ENCODE data around the gene MACROD2. TPM values are rescaled to one million over a fixed set of nuclear protein-coding genes. Genes with fewer than 3 reads are reported as not detected.
"Not testable (repeated sequence)": the region's sequence is repeated elsewhere in the genome, so short reads cannot be mapped to it uniquely, and the experiment has no call there.

MACROD2 gene
- polyA plus RNA-seq, 4 donors, result 13.0 to 15.9 (median 14.0) TPM

DNA sequence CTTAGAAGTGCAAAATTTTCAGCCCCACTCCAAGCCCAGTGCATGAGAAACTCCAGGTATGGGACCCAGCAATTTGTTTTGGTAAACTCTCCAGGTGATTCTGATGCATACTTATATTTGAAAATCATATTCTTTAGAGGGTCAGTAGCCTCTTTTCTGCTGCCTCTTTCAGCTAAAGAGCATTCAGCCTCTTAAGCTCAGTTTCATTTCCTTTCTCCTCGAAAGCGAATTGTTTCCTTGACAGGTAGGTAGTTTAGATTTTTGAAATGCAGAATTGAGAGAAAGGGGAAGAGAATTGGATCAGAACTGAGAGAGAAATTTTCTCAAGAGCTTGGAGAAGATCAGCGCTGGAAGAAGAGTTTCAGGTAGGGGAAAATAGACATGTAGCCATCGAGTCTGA is 1337.9 kb downstream of the MACROD2 start:
- no peak for DNase-seq (ENCODE audit: low read depth in 4 of 4, low spot score in 2 of 4)

GRCh38 chr20:15336011-15336410 is 1340.7 kb downstream of the MACROD2 start:
- DNase-seq (ENCODE audit: low read depth in 4 of 4, low spot score in 2 of 4), result no peak

- DNase-seq (ENCODE audit: low read depth in 4 of 4, low spot score in 2 of 4), result no peak
Observed at GRCh38 chr20:15336536-15336935, 1341.2 kb downstream of the MACROD2 start.

DNA sequence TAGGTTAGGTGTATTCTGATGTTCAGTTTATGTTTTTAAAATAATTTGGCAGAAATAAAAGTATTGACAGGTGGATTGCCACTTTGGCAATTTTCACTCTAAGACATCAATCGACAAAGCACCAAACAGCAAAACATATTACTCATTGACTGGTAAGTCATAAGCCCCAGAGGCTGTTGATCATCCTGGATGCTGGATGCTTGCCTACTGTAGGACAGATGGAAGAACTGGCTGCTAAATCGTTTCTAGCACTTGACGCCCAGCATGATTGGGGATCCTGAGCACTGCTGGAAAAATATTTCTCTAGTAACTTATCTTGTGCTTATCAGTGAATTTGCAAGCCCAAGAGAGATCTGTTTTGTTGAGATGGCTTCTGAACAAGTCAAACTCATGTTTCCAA is 1343.9 kb downstream of the MACROD2 start:
- no peak for DNase-seq (ENCODE audit: low read depth in 4 of 4, low spot score in 2 of 4)

GRCh38 chr20:15342991-15343523 is 1347.7 kb downstream of the MACROD2 start:
- DNase-seq (ENCODE audit: low read depth in 4 of 4, low spot score in 2 of 4), result no peak

DNA sequence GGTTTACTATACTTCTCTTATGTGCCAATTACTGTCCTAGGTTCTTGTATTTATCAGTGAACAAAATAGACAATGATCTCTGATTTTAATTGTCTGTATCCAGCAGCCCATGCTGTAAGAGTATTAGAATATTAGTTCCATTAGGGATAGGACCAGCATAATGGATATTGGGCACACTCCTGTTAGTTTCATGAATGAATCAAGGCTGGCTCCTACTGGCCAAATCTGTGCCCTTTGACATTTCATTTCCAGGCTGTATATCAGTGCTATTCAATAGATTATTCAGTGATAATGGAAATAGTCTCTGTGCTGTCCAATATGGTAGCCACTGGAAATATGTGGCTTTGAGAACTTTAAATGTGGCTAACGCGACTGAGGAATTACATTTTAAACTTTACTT is 1350.0 kb downstream of the MACROD2 start:
- no peak for DNase-seq (ENCODE audit: low read depth in 4 of 4, low spot score in 2 of 4)

GRCh38 chr20:15346657-15347280 is 1351.5 kb downstream of the MACROD2 start:
- no peak for DNase-seq (ENCODE audit: low read depth in 4 of 4, low spot score in 2 of 4)

GRCh38 chr20:15359056-15359455 is 1363.7 kb downstream of the MACROD2 start:
- no peak for DNase-seq (ENCODE audit: low read depth in 4 of 4, low spot score in 2 of 4)

DNA sequence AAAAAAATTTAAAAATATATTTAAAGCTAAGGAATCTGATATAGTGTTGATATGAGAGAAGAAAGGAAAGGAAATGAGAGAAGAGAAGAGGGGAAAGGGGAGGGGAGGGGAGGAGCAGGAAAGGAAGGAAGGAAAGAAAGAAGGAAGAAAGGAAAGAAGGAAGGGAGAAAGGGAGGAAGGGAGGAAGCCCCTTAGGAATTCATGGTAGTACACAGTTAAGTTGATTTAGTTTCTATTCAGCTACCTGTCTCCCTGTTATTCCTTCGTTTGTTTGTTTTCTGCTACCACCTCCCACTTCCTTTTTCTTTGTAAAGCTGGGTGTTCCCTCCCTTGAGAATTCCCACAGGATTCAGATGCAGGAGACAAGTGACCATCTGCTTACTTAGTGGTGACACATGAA is 1367.5 kb downstream of the MACROD2 start:
- DNase-seq (ENCODE audit: low read depth in 4 of 4, low spot score in 2 of 4), result no peak

- no peak for DNase-seq (ENCODE audit: low read depth in 4 of 4, low spot score in 2 of 4)
Observed at GRCh38 chr20:15364781-15365180, 1369.5 kb downstream of the MACROD2 start.

DNA sequence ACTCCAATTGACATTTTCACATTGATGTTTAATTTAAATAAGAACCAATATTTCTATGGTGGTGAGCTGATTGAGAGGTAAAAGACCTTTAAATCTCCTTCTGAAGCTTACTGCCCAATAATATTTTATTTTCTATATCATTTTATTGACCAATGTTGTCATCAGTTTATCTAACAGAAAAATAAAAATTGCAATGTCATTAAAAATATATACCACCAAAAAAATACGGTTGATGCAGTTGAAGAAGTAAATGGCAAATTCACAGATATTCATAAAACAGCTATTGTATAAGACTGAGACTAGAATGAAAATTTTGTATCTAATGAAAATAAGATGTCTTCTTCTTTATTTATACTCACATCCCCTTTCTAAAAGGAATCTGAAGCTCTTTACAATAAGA is 1375.1 kb downstream of the MACROD2 start:
- no peak for DNase-seq (ENCODE audit: low read depth in 4 of 4, low spot score in 2 of 4)

GRCh38 chr20:15374682-15375081 is 1379.4 kb downstream of the MACROD2 start:
- no peak for DNase-seq (ENCODE audit: low read depth in 4 of 4, low spot score in 2 of 4)

DNA sequence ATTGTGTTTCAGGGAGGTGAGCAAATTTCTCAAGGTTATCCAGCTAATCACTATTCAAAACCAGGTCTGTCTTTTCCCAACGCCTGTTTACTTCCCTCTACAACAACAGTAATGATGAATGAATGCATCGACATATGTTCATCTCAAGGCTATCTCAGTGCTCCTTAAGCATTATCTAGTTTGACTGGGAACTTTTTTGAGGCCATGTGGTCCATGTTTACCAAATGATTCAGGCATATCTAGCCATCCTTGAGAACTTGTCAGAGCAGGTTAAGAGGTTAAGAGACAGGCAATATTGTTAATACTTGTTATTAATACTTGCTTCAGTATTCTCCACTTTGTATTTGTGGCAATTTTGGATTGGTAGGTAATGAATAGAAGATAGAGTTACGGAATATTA is 1380.5 kb downstream of the MACROD2 start:
- no peak for DNase-seq (ENCODE audit: low read depth in 4 of 4, low spot score in 2 of 4)

GRCh38 chr20:15377603-15378002 is 1382.3 kb downstream of the MACROD2 start:
- not testable (repeated sequence) for DNase-seq (ENCODE audit: low read depth in 4 of 4, low spot score in 2 of 4)

DNA sequence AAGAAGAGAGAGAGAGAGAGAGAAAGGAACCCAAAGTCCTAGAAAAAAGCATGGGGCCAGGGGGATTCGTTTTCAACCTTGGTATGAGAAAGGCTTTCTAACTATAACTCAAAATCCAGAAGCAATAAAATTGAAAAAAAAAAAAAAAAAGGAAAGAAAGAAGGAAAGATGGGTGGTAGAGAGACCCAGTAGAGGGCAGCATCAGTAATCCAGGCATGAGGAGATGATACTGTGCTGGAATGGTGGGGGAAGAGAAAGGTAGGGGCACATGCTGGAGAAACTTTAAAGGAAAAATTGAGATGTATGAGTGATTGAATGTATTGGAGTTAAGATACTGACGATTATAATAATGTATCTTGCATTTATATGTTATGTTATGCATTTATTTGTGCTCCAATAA is 1382.8 kb downstream of the MACROD2 start:
- DNase-seq (ENCODE audit: low read depth in 4 of 4, low spot score in 2 of 4), result no peak

GRCh38 chr20:15379681-15380296 is 1384.5 kb downstream of the MACROD2 start:
- no peak for DNase-seq (ENCODE audit: low read depth in 4 of 4, low spot score in 2 of 4)

DNA sequence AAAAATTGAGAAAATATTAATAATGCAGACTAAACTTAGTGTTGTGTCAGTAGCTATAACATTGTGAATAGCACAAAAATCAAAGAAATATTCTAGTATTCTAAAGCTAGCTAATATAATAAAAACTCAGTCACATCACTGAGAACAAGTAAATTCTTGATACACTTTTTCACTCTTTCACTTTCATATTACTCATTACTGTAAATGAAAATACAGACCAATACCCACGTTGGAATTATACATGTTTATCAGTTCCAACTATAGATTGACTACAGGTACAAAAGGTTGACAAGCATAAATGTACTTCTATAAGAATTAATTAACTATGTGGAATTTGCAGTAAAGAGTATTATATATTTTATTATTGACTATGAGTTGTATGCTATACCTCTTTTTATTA is 1385.5 kb downstream of the MACROD2 start:
- DNase-seq (ENCODE audit: low read depth in 4 of 4, low spot score in 2 of 4), result no peak

GRCh38 chr20:15387228-15387627 is 1391.9 kb downstream of the MACROD2 start:
- DNase-seq (ENCODE audit: low read depth in 4 of 4, low spot score in 2 of 4), result no peak

GRCh38 chr20:15395457-15395856 is 1400.1 kb downstream of the MACROD2 start:
- DNase-seq (ENCODE audit: low read depth in 4 of 4, low spot score in 2 of 4), result no peak

DNA sequence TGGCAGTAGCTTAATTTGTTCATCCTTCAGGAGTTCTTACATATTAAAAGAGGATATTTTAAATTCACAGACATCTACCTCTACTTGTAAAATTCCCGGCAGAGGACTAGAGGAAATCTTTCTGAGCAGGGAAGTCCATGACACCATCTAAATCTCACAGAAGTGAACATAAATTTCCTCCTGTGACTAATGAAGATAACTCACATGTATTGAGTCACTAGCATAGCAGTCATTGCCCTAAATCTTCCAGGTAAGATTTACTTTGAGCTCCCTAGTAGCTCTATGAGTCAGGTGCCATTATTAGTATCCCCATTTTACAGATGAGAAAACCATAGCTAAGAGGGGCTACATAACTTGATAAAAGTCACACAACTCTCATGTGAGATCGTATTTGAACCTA is 1400.7 kb downstream of the MACROD2 start:
- no peak for DNase-seq (ENCODE audit: low read depth in 4 of 4, low spot score in 2 of 4)

DNA sequence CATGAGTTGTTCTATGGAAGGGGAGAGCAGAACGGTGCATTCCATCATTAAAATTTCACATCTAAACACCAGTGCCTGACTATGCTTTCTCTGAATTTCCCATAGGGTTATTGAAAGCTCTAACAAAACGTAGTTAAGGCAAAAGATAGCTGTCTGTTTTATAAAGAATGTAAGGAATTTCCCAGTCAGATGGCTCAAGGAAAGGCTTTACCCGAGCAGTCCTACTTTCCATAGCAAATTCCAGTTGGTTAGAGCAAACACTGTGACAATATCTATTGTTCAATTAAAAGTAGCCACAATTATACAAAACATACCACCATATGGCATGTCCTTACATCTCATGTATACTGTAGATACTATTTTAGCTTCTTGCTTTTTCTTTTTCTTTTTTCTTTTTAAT is 1401.6 kb downstream of the MACROD2 start:
- DNase-seq (ENCODE audit: low read depth in 4 of 4, low spot score in 2 of 4), result no peak

- DNase-seq (ENCODE audit: low read depth in 4 of 4, low spot score in 2 of 4), result no peak
Observed at GRCh38 chr20:15399781-15400180, 1404.5 kb downstream of the MACROD2 start.

All from left renal cortex interstitium (tissue), 4 donors.